B cell (primary cell): ENCODE data around the gene TPST2.

Source experiments
- CTCF ChIP-seq: fragments of 200-600 bp; IDR thresholded peaks from one replicate; pipeline ENCODE4 v1.8.0; 2022; ENCODE audit warnings: antibody characterized with exemption, mild to moderate bottlenecking
- EZH2 ChIP-seq: IDR thresholded peaks from 2 replicates; pipeline ENCODE4 v1.6.1; 2012; ENCODE audit warnings: borderline replicate concordance, low read depth, mild to moderate bottlenecking, moderate library complexity, low read length; ENCODE audit not compliant: insufficient read depth, poor library complexity, severe bottlenecking

- TF ChIP-seq CTCF = no peak
- no peak for TF ChIP-seq EZH2
Observed at GRCh38 chr22:26632422-26633155, 42.7 kb upstream of the TPST2 start.
